Thyroid gland (tissue), 4 donors: ENCODE measurements around the gene KCNQ1. TPM values are rescaled to one million over a fixed set of nuclear protein-coding genes. Genes with fewer than 3 reads are reported as not detected.

ENCODE experiments used
- DNase-seq, 2 donors: peaks; one replicate each; pipeline ENCODE4 v3.0.0-alpha.2; 2019
- H3K27ac ChIP-seq, 3 donors: fragments of 200-600 bp; sonication (generic); 1 replicate in 2 of 3; 2 replicates in 1 of 3; pipeline ENCODE4 v1.5.1; 2016 to 2019; ENCODE audit warnings: mild to moderate bottlenecking in 1 of 3, moderate library complexity in 1 of 3
- H3K27me3 ChIP-seq: fragments of 200-600 bp; sonication (generic); one replicate; pipeline ENCODE4 v1.5.1; 2019
- H3K36me3 ChIP-seq, 2 donors: fragments of 200-600 bp; sonication (generic); one replicate each; pipeline ENCODE4 v1.5.1; 2016 to 2019
- H3K4me1 ChIP-seq, 2 donors: fragments of 200-600 bp; sonication (generic); one replicate each; pipeline ENCODE4 v1.5.1; 2017 to 2019
- H3K4me3 ChIP-seq, 3 donors: fragments of 200-600 bp; sonication (generic); replicated peaks in 1 of 3; 1 replicate in 2 of 3; 2 replicates in 1 of 3; pipeline ENCODE4 v1.5.1; 2016; ENCODE audit warnings: mild to moderate bottlenecking in 1 of 3
- H3K9me3 ChIP-seq: fragments of 200-600 bp; sonication (generic); one replicate; pipeline ENCODE4 v1.5.1; 2017
- POLR2A ChIP-seq, 2 donors: fragments of 450-650 bp; IDR thresholded peaks; one replicate each; pipeline ENCODE4 v1.6.1; 2017; ENCODE audit warnings: antibody characterized with exemption in 2 of 2, mild to moderate bottlenecking in 2 of 2, moderate library complexity in 1 of 2
- WGBS, 2 donors: methylation state at CpG; one replicate each; pipeline ENCODE4 v1.1.5; 2017; 5-methylcytosine and 5-hydroxymethylcytosine counted together
- intact Hi-C: fragments of 100-400 bp; cut with DNase I; formaldehyde crosslinking; loops from one replicate; pipeline ENCODE4 v1.15.1; 2023
- total RNA-seq, 4 donors: library from RNA; depleted of rRNA; stranded (reverse); fragments of >200 nt; gene quantifications; one replicate each; pipeline ENCODE4 v1.2.3, GENCODE V29; 2016
- TF ChIP-seq, protein P1 (sequence below), 6 experiments: fragments of 200-600 bp in 3 of 6; fragments of 450-650 bp in 3 of 6; sonication (generic) in 3 of 6; IDR thresholded peaks; one replicate each; pipeline ENCODE4 v1.5.1; 2016 to 2019; ENCODE audit warnings: antibody characterized with exemption in 6 of 6, mild to moderate bottlenecking in 2 of 6, inconsistent platforms in 1 of 6, moderate library complexity in 1 of 6

Gene KCNQ1
- total RNA-seq, 4 donors from 2014 or later: 51.3 to 103 (median 97.8) TPM

DNA sequence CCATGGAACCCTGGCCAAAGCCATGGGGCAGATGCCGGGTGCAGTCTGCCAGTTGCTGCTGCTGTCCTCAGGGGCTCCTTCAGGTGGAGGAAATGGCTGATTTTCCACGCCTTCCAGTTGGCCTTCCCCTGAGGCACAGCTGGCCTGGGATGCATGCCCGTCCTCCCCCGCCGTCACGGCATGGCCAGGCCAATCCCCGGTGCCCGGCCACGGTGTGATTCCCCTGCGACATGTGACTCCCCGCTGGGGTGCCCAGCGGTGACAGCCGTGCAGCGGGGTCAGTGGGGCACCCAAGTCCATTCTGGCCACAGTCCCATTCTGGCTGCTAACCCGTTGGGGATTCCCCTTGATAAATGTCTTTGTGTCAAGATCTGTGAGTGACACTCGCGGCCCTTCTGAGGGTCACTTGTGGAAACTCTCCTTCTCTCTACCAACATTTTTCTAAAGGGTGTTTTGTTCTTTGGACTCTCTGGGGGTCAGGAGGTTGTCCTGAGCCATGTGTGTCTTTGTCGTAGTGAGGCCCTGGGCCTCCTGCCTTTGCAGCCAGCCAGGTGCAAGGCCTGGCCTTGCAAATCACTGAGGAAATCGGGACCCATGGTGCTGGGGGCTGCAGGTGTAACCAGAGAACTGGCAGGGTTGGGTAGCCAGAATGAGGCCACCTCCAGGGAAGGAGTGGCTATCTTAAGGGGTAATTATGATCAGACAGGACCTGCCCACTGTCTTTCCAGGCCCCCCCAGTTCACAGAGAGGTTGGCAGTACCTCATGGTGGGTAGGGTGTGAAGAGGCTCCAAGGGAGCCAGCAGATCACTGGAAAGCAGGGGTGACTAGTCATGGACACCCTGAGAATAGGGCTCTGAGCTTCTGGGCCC is 217.9 kb downstream of the KCNQ1 start:
- Histone ChIP-seq H3K9me3 (no peaks in the 10 kb centered on the region), H3K36me3 (no peaks in the 10 kb centered on the region), H3K4me1 (no peaks in the 10 kb centered on the region), H3K4me3 (no peak overlapping the region), H3K27ac (no peak overlapping the region), H3K27me3 (no peaks in the 10 kb centered on the region)
- TF ChIP-seq POLR2A (IDR thresholded peaks at IDR 0.05): no peak
- TF ChIP-seq, protein P1, sequence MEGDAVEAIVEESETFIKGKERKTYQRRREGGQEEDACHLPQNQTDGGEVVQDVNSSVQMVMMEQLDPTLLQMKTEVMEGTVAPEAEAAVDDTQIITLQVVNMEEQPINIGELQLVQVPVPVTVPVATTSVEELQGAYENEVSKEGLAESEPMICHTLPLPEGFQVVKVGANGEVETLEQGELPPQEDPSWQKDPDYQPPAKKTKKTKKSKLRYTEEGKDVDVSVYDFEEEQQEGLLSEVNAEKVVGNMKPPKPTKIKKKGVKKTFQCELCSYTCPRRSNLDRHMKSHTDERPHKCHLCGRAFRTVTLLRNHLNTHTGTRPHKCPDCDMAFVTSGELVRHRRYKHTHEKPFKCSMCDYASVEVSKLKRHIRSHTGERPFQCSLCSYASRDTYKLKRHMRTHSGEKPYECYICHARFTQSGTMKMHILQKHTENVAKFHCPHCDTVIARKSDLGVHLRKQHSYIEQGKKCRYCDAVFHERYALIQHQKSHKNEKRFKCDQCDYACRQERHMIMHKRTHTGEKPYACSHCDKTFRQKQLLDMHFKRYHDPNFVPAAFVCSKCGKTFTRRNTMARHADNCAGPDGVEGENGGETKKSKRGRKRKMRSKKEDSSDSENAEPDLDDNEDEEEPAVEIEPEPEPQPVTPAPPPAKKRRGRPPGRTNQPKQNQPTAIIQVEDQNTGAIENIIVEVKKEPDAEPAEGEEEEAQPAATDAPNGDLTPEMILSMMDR (IDR thresholded peaks at IDR 0.05): no peak
- intact Hi-C loops: no loop called here
- no peak for DNase-seq
- WGBS, 2 donors: 93 to 95% methylated on average over 11 to 19 of the region's 19 CpGs

GRCh38 chr11:2663506-2663905 is 218.7 kb downstream of the KCNQ1 start:
- no peak overlapping the region for H3K4me3 ChIP-seq
- no peaks in the 10 kb centered on the region for H3K36me3 ChIP-seq
- H3K4me1 ChIP-seq: no peaks in the 10 kb centered on the region
- intact Hi-C loops: no loop called here
- WGBS, 2 donors: 89 to 90% methylated on average over 2 of the region's 2 CpGs
- no peaks in the 10 kb centered on the region for H3K27me3 ChIP-seq
- no peak for DNase-seq
- no peaks in the 10 kb centered on the region for H3K9me3 ChIP-seq
- no peak overlapping the region for H3K27ac ChIP-seq
- TF ChIP-seq POLR2A (IDR thresholded peaks at IDR 0.05): no peak
- TF ChIP-seq, protein P1 (IDR thresholded peaks at IDR 0.05): no peak

DNA sequence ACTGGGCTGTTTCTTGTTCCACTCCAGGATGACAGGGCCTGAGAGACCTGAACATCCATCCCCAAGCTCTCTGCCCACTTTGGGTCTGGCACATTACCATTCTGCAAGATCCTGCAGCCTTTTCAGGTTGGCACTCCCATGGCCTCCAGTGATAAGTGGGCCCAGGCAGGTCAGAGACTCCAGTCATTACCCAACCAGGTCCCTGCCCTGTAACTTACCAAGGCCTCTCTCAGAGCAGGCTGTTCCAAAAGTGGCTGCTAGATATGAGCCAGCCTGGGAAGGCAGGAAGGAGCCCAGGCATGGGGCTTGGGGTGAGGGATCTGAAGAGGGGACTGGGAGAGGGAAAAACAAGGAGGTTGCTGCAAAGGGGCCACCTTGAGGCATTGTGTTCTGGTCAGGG is 219.1 kb downstream of the KCNQ1 start:
- Histone ChIP-seq H3K4me1 (no peaks in the 10 kb centered on the region), H3K27ac (no peak overlapping the region), H3K4me3 (no peak overlapping the region), H3K36me3 (no peaks in the 10 kb centered on the region), H3K27me3 (no peaks in the 10 kb centered on the region), H3K9me3 (no peaks in the 10 kb centered on the region)
- intact Hi-C loops: no loop called here
- DNase-seq: no peak
- TF ChIP-seq, protein P1 (IDR thresholded peaks at IDR 0.05): no peak
- TF ChIP-seq POLR2A (IDR thresholded peaks at IDR 0.05): no peak

DNA sequence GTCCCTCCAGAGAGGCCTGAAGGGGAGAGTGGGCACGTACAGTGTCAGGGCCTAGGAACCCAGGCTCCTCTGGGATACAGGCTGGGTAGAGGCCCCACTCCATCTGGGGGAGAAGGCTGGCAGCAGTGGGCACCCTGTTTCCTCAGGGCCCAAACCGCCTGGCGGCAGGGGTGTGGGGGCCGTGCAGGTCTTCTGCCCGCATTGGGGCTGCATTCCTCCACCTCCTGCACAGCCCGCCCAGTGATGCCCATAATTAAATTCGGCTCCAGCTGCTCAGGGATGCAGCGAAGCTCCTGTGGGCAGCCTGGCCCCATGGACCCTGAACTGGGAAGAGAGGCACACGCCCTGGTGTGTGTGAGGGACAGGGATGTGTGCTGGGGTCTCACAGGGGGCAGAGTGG is 219.6 kb downstream of the KCNQ1 start:
- no peak overlapping the region for H3K27ac ChIP-seq
- WGBS, 2 donors: 76 to 99% methylated on average over 5 to 7 of the region's 9 CpGs
- no peaks in the 10 kb centered on the region for H3K9me3 ChIP-seq
- TF ChIP-seq POLR2A (IDR thresholded peaks at IDR 0.05): no peak
- TF ChIP-seq, protein P1 (IDR thresholded peaks at IDR 0.05): no peak
- intact Hi-C loops: no loop called here
- no peaks in the 10 kb centered on the region for H3K36me3 ChIP-seq
- H3K27me3 ChIP-seq: no peaks in the 10 kb centered on the region
- H3K4me1 ChIP-seq: no peaks in the 10 kb centered on the region
- no peak for DNase-seq
- no peak overlapping the region for H3K4me3 ChIP-seq

GRCh38 chr11:2664791-2665525 is 220.2 kb downstream of the KCNQ1 start:
- no peaks in the 10 kb centered on the region for H3K36me3 ChIP-seq
- no peaks in the 10 kb centered on the region for H3K27me3 ChIP-seq
- H3K4me1 ChIP-seq: no peaks in the 10 kb centered on the region
- H3K27ac ChIP-seq: no peak overlapping the region
- H3K4me3 ChIP-seq: no peak overlapping the region
- TF ChIP-seq, protein P1 (IDR thresholded peaks at IDR 0.05): no peak
- TF ChIP-seq POLR2A (IDR thresholded peaks at IDR 0.05): no peak
- DNase-seq: no peak
- no peaks in the 10 kb centered on the region for H3K9me3 ChIP-seq
- intact Hi-C loops: no loop called here
- WGBS, 2 donors: 93 to 95% methylated on average over 9 to 14 of the region's 14 CpGs
